Daoy (cell line): ENCODE data around the gene SERP2. TPM values are rescaled to one million over a fixed set of nuclear protein-coding genes. Genes with fewer than 3 reads are reported as not detected.

Experiments used
- DNase-seq: peaks from one replicate; pipeline ENCODE4 v3.0.0-alpha.2; 2015; ENCODE audit warnings: low read depth
- total RNA-seq: library from RNA; depleted of rRNA; stranded (reverse); fragments of >200 nt; shearing (Covaris generic); gene quantifications from 2 replicates; pipeline ENCODE4 v1.2.3, GENCODE V29; 2014

SERP2 gene
- total RNA-seq, 1 experiment from 2014 or later = 1.9 TPM

GRCh38 chr13:44388427-44389059 lies 14.9 kb downstream of the SERP2 start:
- no peak for DNase-seq

DNA sequence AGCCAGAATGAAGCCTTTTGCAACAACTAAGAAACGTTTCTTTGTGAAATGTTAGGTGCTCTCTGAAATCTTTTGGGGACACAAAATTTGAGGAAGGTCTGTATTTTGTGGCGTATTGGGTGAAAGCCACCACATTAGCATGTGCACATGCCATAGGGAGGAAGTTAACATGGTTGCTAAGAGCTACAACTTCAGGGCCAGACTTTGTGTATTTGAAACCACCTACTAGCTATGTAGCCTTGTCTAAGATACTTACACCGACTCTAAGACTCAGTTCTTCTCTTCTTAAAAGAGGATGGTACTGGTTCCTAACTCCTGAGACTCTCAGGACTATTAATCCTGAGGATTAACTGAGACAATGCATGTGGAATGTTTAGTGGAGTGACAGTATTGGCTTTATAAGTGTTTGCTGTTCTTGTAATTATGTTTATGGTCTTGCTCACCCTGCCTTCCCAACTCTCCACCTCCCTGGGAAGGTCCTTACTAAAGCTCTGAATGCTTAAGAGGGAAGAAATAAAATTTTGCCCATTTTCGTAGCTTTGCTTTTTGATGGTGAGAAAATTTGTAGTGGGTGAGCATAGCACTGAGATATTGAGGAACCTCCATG lies 15.5 kb downstream of the SERP2 start:
- no peak for DNase-seq

DNA sequence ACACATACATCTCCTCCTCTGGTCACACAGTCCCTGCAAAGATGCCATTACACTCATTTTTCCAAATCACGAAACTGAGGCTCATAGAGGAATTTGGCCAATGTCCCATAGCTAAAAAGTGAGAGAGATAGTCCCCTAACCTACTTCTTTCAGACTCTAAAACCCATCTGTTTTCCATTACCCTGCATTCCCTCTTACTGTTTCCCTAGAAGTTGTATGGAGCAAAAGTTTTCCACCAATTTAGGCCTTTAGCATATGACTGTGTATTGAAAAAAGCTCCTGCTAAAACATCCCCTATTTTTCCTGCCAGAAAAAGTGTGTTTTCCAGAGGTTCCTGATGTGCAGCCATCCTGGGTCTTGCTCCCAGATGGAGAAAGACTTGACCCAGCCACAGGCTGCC lies 16.3 kb downstream of the SERP2 start:
- no peak for DNase-seq

GRCh38 chr13:44393391-44393790 lies 19.8 kb downstream of the SERP2 start:
- DNase-seq = no peak

DNA sequence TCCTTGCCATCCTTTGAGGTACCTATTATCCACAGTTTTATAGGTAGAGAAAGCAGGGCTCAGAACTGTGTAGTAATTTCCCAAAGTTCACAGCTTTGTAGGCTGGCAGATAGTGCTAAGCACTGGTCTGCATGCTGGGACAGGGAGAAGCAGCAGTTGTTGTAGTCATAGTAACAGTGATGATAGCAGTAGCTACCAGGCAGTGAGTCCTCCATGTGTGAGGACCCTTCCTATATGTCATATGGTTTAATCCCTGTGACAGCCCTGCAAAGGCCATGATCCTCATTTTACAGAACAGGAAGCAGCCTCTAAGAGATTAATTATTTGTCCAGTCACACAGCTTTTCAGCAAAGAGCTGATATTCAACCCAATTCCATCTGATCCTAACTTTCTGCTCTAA lies 21.0 kb downstream of the SERP2 start:
- no peak for DNase-seq

DNA sequence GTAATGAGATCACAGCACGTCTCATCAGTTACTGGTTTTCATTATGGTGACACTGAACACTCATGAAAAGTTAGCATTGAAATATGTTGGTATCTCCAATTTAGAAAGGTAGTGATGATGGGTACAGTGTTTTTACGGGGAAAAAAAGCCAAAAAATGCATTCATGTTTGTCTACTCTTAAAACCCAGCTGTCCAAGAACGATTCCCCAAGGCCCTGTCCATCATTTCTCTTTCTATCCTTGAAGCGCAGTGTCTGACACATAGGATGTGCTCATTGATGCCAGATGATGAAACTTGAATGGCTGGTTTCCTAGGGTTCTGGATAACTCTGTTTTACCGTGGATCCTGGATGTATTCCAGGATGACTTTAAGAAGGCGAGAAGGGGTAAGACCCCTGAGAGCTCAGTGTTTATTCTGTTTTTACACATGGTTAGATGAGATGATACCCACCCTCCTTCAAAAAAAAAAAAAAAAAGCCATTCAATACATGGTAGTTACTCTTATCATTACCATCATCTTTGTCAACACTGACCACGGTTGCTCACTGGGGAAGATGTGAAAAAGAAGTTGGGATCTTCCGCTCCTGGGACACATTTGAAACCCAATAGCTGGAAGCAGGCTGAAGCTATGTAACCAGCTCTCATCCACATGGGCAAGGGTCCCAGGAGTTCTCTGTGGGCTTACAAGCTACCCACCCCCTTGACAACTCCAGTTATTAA lies 22.5 kb downstream of the SERP2 start:
- no peak for DNase-seq

DNA sequence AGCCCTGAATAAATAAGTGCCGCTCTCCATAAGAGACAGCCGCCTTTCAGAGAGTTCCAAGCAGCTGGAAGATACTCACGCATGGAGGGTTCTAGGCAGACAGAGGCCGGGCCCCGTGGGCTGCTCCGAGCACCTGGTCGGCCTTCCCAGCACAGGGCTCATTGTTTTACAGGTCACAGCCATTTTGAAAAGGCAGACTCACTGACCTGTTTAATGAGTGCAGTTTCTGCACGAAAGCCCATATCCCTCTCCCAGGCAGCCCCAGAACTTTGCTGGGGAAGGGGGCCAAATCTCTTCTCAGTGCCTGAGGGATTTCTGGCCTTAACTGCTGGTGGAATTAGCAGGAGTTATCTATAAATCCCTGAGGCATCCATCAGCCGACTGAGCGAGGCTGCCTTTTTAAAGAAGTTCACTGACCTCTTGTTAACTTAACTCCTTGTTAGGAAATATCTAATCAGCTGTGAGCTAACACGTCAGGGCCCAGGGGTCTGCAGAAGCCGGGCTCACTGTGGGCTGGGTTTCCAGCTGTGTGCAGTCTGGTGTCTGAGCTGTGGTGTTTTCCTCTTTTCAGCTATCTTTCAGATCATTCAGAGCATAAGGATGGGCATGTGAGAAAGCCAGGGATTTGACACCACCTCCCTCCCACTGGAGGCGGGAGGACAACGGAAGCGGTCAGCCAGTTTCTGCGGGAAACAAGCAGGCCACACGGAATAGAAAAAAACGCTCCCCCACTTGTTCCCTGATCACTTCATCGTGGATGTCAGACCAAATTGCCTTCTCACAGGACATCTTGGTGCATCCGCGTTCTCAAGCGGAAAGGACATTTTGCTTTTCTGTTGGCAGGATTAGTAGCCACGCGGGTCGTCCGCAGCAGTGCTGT lies 23.3 kb downstream of the SERP2 start:
- no peak for DNase-seq

GRCh38 chr13:44397766-44398223 lies 24.2 kb downstream of the SERP2 start:
- no peak for DNase-seq

GRCh38 chr13:44398606-44399005 lies 25.0 kb downstream of the SERP2 start:
- no peak for DNase-seq

DNA sequence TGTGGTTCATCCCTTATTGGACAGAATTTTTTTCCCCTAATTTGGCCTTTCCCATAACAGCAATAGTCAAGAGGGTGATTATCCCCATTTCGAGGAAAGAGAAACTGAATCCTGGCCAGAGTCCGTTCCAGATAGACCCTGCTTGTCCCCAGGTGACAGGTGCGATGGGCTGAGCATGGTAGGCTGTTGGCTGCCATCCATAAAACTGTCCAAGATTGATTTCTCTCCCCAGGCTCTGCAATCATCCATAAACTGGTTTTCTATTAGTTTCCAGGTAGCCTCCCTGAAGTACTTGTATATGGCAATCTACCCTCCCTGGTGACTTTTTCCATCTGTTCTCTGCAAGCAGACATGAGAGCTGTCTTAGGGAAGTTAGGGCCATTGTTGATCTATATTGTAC lies 25.4 kb downstream of the SERP2 start:
- DNase-seq = no peak

DNA sequence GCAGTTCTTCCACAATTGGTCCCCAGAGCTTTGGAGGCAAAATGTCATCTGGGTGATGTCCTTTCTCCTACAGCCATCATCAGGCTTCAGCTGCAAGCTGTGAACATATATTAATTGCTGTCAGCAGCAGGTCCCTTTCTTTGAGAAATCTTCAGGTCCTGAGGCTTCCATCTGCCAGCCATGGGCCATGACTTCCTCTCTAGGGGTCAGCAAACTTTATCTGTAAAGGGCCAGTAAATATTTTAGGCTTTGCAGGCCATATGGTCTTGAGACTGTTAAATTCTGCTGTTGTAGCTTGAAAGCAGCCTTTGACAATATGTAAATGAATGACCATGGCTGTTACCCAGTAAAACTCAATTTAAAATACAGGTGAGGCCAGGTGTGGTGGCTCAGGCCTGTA lies 27.1 kb downstream of the SERP2 start:
- DNase-seq = no peak

DNA sequence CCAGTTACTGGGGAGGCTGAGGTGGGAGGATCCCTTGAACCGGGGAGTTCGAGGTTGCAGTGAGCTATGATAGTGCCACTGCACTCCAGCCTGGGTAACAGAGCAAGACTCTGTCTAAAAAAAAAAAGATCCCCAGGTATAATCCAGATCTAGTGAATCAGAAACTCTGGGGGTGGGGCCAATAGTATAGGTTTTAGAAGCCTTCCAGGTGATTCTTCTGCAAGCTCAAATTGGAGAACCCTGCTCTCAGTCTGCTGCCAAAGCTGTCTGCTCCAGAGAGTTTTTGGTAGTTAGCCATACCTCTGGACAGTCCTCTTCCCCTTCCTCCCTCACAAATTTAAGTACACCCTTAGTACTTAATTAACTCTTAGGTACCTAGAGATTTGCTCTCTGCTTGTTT lies 28.0 kb downstream of the SERP2 start:
- no peak for DNase-seq

- no peak for DNase-seq
Measured at GRCh38 chr13:44402899-44403445, 29.3 kb downstream of the SERP2 start.

DNA sequence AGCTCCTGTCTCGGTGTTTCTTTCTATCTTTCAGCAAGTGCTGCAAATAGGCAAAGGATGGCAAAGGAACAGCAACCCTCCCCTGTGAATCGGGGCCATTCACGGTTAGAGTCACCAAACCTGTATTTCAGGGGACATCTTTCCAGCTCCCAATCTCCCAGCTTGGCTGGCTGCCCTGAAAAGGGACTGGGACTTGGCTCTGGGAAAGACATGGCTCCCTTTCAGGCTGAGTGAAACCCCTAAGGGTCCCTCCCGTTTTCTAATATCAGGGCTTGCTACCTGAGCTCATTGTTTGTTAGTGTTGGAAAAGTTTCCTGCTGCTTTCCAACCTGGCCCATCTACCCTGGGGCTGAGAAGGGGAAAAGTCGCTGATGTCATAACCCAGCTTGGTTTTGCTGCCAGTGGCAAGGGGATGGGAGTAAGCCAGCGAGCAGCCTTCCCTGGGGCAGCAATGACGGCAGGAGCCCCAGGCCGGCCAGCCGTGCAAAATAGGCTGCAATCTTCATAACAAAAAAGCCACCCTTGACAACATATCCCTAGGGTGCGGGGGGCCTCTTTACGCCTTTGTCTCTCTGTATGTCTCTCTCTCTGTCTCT lies 29.9 kb downstream of the SERP2 start:
- peak; percentile 16 for DNase-seq

- no peak for DNase-seq
Measured at GRCh38 chr13:44404261-44405132, 30.9 kb downstream of the SERP2 start.

- no peak for DNase-seq
Measured at GRCh38 chr13:44406617-44407016, 33.0 kb downstream of the SERP2 start.

- DNase-seq = no peak
Measured at GRCh38 chr13:44407379-44407778, 33.8 kb downstream of the SERP2 start.

- DNase-seq = no peak
Measured at GRCh38 chr13:44407891-44408290, 34.3 kb downstream of the SERP2 start.

DNA sequence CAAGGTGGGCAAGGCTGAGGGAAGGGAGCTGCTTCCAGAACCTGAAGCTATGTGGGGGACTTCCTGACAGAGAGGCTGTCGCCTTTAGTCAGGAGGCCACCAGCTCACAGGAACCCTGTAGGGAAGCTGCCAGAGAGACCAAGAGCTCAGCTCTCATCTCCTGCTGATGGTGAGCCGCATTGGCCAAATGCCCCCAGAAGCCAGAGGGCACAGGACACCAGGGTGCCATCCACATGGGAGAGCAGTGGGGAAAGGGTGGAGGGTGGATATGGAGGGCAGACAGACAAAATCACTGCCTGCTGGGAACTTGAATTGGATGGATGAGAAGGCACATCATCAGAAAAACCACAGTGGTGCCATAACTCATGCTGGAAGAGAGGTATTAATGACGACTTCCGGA lies 36.0 kb downstream of the SERP2 start:
- no peak for DNase-seq

GRCh38 chr13:44410328-44410859 lies 36.8 kb downstream of the SERP2 start:
- no peak for DNase-seq
